ENCODE measurements around the gene OLR1. TPM values are rescaled to one million over a fixed set of nuclear protein-coding genes. Genes with fewer than 3 reads are reported as not detected.

OLR1 gene
- polyA plus RNA-seq, 1 experiment = 6.9 TPM

DNA sequence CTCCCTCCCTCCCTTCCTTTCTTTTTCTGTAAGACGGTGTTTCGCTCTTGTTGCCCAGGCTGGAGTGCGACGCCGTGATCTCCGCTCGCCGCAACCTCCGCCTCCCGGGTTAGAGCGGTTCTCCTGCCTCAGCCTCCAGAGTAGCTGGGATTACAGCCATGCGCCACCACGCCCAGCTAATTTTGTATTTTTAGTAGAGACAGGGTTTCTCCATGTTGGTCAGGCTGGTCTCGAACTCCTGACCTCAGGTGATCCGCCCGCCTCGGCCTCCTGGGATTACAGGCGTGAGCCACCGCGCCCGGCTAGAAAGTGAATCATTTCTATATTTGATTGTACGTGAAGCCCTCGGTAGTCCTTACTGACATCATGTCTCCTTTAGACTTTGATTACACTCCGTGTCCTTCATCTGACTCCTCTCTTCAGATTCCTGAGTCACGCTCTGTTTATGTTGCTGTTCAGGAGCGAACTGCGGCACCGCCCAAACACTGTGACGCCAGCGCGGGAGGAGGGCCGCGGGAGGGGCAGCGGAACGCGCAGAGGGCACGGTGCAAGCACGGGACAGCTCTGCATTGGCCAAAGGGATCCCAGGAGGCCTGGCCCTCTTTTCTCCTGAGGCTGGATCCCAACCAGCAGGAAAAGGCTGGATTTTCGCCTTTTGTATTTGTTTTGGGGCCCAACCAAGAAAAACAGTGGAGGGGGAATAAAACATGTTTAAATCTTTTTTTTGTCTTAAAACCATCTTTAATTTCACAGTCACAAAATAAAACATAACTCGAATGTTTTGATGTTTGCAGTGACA, 40.2 kb upstream of the OLR1 start:
- TF ChIP-seq, protein P1, sequence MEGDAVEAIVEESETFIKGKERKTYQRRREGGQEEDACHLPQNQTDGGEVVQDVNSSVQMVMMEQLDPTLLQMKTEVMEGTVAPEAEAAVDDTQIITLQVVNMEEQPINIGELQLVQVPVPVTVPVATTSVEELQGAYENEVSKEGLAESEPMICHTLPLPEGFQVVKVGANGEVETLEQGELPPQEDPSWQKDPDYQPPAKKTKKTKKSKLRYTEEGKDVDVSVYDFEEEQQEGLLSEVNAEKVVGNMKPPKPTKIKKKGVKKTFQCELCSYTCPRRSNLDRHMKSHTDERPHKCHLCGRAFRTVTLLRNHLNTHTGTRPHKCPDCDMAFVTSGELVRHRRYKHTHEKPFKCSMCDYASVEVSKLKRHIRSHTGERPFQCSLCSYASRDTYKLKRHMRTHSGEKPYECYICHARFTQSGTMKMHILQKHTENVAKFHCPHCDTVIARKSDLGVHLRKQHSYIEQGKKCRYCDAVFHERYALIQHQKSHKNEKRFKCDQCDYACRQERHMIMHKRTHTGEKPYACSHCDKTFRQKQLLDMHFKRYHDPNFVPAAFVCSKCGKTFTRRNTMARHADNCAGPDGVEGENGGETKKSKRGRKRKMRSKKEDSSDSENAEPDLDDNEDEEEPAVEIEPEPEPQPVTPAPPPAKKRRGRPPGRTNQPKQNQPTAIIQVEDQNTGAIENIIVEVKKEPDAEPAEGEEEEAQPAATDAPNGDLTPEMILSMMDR (IDR thresholded peaks at IDR 0.05; ENCODE audit: insufficient read depth, low read depth, low read length) = no peak
- Histone ChIP-seq H3K4me3 (ENCODE audit: low read depth, low read length) (peak overlapping the region; percentile 98), H3K27me3 (ENCODE audit: control insufficient read depth, insufficient read depth, low read length) (no peaks in the 10 kb centered on the region), H3K36me3 (ENCODE audit: control insufficient read depth, insufficient read depth, low read length) (peaks cover 3% of the 10 kb centered on the region)
- DNase-seq (ENCODE audit: low read depth) = peak; percentile 98
- POLR2A ChIA-PET = interaction anchor here (0.5 to 1.0 kb wide), 4 partner anchors 15 to 209 kb away, joined by 3 to 5 read pairs (median 4); no protein-coding TSS in a partner anchor
- CTCF ChIA-PET = interaction anchor here (0.5 to 3.0 kb wide), 4 partner anchors 9 to 195 kb away, joined by 3 to 17 read pairs (median 4); no protein-coding TSS in a partner anchor

DNA sequence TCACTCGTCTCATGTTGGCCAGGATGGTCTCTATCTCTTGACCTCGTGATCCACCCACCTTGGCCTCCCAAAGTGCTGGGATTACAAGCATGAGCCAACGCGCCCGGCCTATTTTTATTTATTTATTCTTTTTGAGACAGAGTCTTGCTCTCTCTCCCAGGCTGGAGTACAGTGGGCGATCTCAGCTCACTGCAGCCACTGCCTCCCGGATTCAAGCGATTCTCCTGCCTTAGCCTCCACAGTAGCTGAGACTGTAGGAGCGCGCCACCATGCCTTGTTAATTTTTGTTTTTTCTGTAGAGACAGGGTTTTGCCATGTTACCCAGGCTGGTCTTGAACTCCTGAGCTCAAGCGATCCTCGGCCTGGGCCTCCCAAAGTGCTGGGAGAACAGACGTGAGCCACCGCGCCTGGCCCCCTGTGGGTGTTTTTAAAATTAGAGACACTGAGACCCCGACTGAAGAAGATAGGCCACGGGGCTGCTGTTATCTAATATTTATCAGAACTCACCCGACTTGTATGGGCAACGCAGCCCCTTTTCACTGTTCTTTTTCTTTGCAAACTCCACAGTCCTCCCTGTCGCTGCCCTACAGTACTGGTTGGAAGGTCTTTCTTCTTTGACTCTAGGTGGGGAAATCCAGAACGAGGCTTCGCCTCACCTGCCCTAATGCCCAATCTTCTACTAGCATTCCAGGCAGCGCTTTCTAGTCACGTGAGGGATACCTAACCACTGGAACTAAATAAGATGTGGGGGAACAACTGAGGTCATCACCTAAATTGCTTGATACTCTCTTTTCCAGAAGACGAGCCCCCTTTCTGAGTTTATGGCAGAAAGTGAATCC, 39.4 kb upstream of the OLR1 start:
- H3K27me3 ChIP-seq (ENCODE audit: control insufficient read depth, insufficient read depth, low read length) = no peaks in the 10 kb centered on the region
- CTCF ChIA-PET = no interaction called here
- TF ChIP-seq, protein P1 (IDR thresholded peaks at IDR 0.05; ENCODE audit: insufficient read depth, low read depth, low read length) = no peak
- peaks cover 3% of the 10 kb centered on the region for H3K36me3 ChIP-seq (ENCODE audit: control insufficient read depth, insufficient read depth, low read length)
- DNase-seq (ENCODE audit: low read depth) = no peak
- no peak overlapping the region for H3K4me3 ChIP-seq (ENCODE audit: low read depth, low read length)
- POLR2A ChIA-PET = no interaction called here

GRCh38 chr12:10210225-10210624, 38.3 kb upstream of the OLR1 start:
- POLR2A ChIA-PET = no interaction called here
- H3K36me3 ChIP-seq (ENCODE audit: control insufficient read depth, insufficient read depth, low read length) = no peaks in the 10 kb centered on the region
- H3K4me3 ChIP-seq (ENCODE audit: low read depth, low read length) = no peak overlapping the region

GRCh38 chr12:10207136-10207535, 35.2 kb upstream of the OLR1 start:
- no peak for DNase-seq (ENCODE audit: low read depth)
- Histone ChIP-seq H3K4me3 (ENCODE audit: low read depth, low read length) (no peak overlapping the region), H3K36me3 (ENCODE audit: control insufficient read depth, insufficient read depth, low read length) (no peaks in the 10 kb centered on the region), H3K27me3 (ENCODE audit: control insufficient read depth, insufficient read depth, low read length) (no peaks in the 10 kb centered on the region)
- POLR2A ChIA-PET = no interaction called here
- TF ChIP-seq, protein P1 (IDR thresholded peaks at IDR 0.05; ENCODE audit: insufficient read depth, low read depth, low read length) = no peak
- CTCF ChIA-PET = interaction anchor here (1.3 kb wide), 1 partner anchor 12 kb away, joined by 5 read pairs; no protein-coding TSS in a partner anchor

More at GRCh38 chr12:10210225-10210624, 38.3 kb upstream of the OLR1 start:
- no peak for DNase-seq (ENCODE audit: low read depth)
- CTCF ChIA-PET = interaction anchor here (0.8 kb wide), 1 partner anchor 57 kb away, joined by 4 read pairs; no protein-coding TSS in a partner anchor
- H3K27me3 ChIP-seq (ENCODE audit: control insufficient read depth, insufficient read depth, low read length) = no peaks in the 10 kb centered on the region
- TF ChIP-seq, protein P1 (IDR thresholded peaks at IDR 0.05; ENCODE audit: insufficient read depth, low read depth, low read length) = no peak
